Upper lobe of right lung (tissue), 1 donor: ENCODE data around the gene CD86. TPM values are rescaled to one million over a fixed set of nuclear protein-coding genes. Genes with fewer than 3 reads are reported as not detected.

ENCODE experiments used
- ATAC-seq: fragments of 200-7000 bp; cut with Tn5 transposase; one replicate; pipeline ENCODE4 v1.9.1; 2020; ENCODE audit warnings: mild to moderate bottlenecking, moderate library complexity
- DNase-seq: peaks from one replicate; pipeline ENCODE4 v3.0.0-alpha.2; 2020
- H3K27ac ChIP-seq: fragments of 200-600 bp; one replicate; pipeline ENCODE4 v1.8.0; 2022
- H3K27me3 ChIP-seq: fragments of 200-600 bp; one replicate; pipeline ENCODE4 v1.8.0; 2022; ENCODE audit warnings: mild to moderate bottlenecking
- H3K36me3 ChIP-seq: fragments of 200-600 bp; one replicate; pipeline ENCODE4 v1.8.0; 2022
- H3K4me1 ChIP-seq: fragments of 200-600 bp; one replicate; pipeline ENCODE4 v1.8.0; 2022
- H3K4me3 ChIP-seq: fragments of 200-600 bp; one replicate; pipeline ENCODE4 v1.8.0; 2022; ENCODE audit warnings: mild to moderate bottlenecking
- H3K9me3 ChIP-seq: fragments of 200-600 bp; one replicate; pipeline ENCODE4 v1.8.0; 2022
- intact Hi-C: fragments of 100-400 bp; cut with DNase I; formaldehyde crosslinking; loops from one replicate; pipeline ENCODE4 v1.11.0; 2022
- total RNA-seq: library from RNA; stranded (reverse); fragmentation: NEBNext Ultra II Directional; extraction: Animal tissue kit (Norgen Biotek cat#: 25700); gene quantifications from one replicate; pipeline ENCODE4 v1.2.1, GENCODE V29; 2021
- TF ChIP-seq, protein P1 (sequence below): fragments of 200-600 bp; IDR thresholded peaks from one replicate; pipeline ENCODE4 v1.8.0; 2022; ENCODE audit warnings: antibody characterized with exemption
- donor health status: DM: no; HTN: yes; CAD: no; lungs with severe emphysema.

CD86 gene
- total RNA-seq, 1 donor from 2014 or later, result 27.4 TPM

DNA sequence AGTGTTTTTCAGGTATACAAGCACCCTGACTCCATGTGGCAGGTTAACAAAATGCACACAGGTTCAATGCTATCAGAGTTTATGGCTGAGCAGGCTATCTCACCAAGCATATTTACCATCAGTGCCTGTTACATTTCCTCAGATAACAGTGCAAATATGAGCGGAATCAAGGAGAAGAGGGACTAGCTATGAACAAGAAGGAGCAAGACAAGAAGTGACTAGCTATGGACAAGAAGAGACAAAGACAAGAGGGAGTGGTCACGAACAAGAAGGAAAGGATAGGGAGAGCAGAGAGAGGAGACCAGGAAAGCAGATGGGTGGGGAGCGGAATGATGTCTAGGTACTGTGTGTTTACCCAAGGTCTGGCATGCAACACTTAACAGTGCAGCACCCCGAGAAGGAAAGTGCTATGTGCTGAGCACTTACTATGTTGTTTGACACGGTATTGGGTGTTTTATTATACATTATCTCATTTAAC is 41.7 kb upstream of the CD86 start:
- DNase-seq (no peak), ATAC-seq (peak; percentile 61)
- intact Hi-C loops, result no loop called here

DNA sequence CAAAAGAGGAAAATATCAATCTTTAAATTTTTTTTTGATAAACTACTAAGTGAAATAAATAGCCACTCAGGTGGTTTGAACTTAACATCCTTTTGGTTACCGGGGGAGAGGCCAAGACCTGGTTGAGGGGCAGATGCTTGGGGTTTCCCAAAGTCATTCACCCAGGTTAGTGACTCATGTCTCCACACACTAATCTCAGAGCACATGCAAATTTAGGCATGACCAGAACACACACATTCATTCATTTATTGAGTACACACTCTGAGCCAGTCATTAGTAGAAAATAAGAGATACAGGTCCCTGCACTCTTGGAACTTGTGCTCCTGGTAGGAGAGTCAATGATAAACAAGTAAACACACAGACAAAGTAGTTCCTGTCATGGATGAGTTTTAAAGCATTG is 40.4 kb upstream of the CD86 start:
- Histone ChIP-seq H3K4me3 (no peak overlapping the region), H3K4me1 (no peaks in the 10 kb centered on the region), H3K27ac (no peak overlapping the region), H3K27me3 (no peaks in the 10 kb centered on the region), H3K9me3 (no peaks in the 10 kb centered on the region), H3K36me3 (no peaks in the 10 kb centered on the region)
- DNase-seq (no peak), ATAC-seq (no peak)
- intact Hi-C loops, result no loop called here
- TF ChIP-seq, protein P1, sequence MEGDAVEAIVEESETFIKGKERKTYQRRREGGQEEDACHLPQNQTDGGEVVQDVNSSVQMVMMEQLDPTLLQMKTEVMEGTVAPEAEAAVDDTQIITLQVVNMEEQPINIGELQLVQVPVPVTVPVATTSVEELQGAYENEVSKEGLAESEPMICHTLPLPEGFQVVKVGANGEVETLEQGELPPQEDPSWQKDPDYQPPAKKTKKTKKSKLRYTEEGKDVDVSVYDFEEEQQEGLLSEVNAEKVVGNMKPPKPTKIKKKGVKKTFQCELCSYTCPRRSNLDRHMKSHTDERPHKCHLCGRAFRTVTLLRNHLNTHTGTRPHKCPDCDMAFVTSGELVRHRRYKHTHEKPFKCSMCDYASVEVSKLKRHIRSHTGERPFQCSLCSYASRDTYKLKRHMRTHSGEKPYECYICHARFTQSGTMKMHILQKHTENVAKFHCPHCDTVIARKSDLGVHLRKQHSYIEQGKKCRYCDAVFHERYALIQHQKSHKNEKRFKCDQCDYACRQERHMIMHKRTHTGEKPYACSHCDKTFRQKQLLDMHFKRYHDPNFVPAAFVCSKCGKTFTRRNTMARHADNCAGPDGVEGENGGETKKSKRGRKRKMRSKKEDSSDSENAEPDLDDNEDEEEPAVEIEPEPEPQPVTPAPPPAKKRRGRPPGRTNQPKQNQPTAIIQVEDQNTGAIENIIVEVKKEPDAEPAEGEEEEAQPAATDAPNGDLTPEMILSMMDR, result no peak

More for the DNA sequence above, 41.7 kb upstream of the CD86 start:
- Histone ChIP-seq H3K4me1 (no peaks in the 10 kb centered on the region), H3K27me3 (no peaks in the 10 kb centered on the region), H3K27ac (no peak overlapping the region), H3K36me3 (no peaks in the 10 kb centered on the region), H3K4me3 (no peak overlapping the region), H3K9me3 (no peaks in the 10 kb centered on the region)
- TF ChIP-seq, protein P1, result no peak

DNA sequence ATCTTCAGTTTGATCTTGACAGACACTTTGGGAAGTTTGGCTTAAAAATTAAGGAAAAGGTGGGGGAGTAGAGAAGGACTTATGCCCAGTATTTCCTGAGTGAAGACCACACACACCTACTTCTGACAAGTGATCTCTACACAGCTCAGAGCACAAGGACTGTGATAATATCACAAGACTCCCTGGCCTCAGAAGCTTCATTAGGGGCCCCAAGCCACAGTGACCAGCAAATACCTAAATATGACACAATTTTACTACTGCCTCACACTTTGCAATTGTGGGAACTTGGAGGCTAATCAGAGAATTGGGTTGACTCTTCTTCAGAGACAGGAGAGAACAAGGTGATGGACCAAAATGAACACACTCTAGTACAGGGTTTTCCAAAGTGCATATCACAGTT is 35.7 kb upstream of the CD86 start:
- Histone ChIP-seq H3K4me1 (no peaks in the 10 kb centered on the region), H3K27ac (no peak overlapping the region), H3K36me3 (no peaks in the 10 kb centered on the region), H3K27me3 (no peaks in the 10 kb centered on the region), H3K9me3 (no peaks in the 10 kb centered on the region), H3K4me3 (no peak overlapping the region)
- TF ChIP-seq, protein P1, result no peak
- no peak for ATAC-seq
- no peak for DNase-seq
- intact Hi-C loops, result no loop called here

DNA sequence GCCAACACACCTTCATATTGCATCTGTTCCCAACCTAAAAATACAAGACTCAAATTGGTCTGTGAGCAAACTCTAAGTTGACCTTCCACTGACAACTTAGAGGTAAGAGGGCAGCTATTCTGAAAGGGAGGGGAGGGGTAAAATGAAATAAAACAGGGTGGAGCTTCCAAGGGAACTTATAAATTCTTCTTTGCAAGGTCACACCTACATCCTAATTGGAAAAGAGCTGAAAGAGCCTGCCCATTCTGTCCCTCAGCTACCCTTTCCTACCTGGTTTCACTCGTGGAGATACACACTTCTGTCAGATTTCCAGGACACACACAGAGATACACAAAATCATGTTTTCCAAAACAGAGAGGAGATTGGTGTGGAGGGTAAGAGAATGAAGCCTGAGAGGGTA is 34.1 kb upstream of the CD86 start:
- H3K4me3 ChIP-seq, result peak overlapping the region; percentile 52
- intact Hi-C loops, result no loop called here
- H3K27ac ChIP-seq, result no peak overlapping the region

DNA sequence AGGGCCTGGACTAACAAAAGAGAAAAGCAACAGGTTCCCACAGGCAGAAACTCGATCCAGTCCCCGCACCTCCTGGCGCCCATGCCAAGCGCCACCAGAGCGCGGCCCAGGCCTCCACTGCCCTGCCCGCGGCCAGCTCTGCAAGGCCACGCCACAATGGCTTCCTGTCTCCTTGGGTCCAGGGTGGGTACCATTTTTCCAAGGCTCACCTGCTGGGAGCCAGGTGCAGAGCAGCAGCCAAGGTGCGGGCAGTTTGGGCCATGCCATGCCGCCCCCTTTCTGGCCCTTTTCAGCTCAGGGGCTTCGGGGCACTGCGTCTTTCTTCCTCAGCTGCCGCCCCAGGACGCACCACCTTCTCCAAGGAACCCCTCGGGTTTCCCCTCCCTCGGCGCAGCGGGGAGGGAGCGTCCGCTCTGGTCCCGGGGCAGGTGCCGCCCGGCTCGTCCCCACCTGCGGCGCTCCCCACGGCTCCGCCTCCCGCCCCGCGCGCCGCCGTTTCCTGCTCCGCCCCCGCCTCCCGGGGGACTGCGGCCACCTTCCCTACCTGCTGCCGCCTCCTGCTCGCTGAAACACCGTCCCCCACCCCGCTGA is 33.3 kb upstream of the CD86 start, which contains the start of gene ILDR1:
ILDR1 (minus strand) TSS at position 437 of the 591 bp plus-strand sequence; CDS start at position 267, 170 bp downstream.
- no peaks in the 10 kb centered on the region for H3K27me3 ChIP-seq

More for the DNA sequence above, 34.1 kb upstream of the CD86 start:
- no peaks in the 10 kb centered on the region for H3K27me3 ChIP-seq
- TF ChIP-seq, protein P1, result no peak
- no peaks in the 10 kb centered on the region for H3K4me1 ChIP-seq
- no peak for DNase-seq
- ATAC-seq, result no peak
- no peaks in the 10 kb centered on the region for H3K36me3 ChIP-seq
- H3K9me3 ChIP-seq, result no peaks in the 10 kb centered on the region

More for the DNA sequence above, 33.3 kb upstream of the CD86 start, which contains the start of gene ILDR1:
- Histone ChIP-seq H3K27ac (peak within 1 kb of the TSS; percentile 52), H3K4me3 (peak within 1 kb of the TSS; percentile 52), H3K4me1 (no peaks in the 10 kb centered on the region), H3K9me3 (no peaks in the 10 kb centered on the region), H3K36me3 (no peaks in the 10 kb centered on the region)
- peak; percentile 87 for DNase-seq
- intact Hi-C loops, result no loop called here
- peak; percentile 99 for ATAC-seq
- TF ChIP-seq, protein P1, result no peak
